Keratinocyte (primary cell): ENCODE measurements around the gene LCE6A.

ENCODE experiments used
- CTCF ChIP-seq, 3 experiments: IDR thresholded peaks in 1 of 3; conservative IDR thresholded peaks in 1 of 3; optimal IDR thresholded peaks in 1 of 3; 2 replicates in 2 of 3; 3 replicates in 1 of 3; pipeline versions ENCODE3 to v1.5.1; 2011; ENCODE audit warnings: low read length in 3 of 3, mild to moderate bottlenecking in 3 of 3, moderate library complexity in 2 of 3, control low read depth in 1 of 3, inconsistent platforms in 1 of 3; ENCODE audit not compliant: insufficient read depth in 2 of 3; ENCODE audit errors: extremely low read depth in 1 of 3
- EZH2 ChIP-seq: IDR thresholded peaks from one replicate; pipeline ENCODE4 v1.6.1; 2012; ENCODE audit warnings: inconsistent platforms, mild to moderate bottlenecking, low read length, moderate library complexity

- TF ChIP-seq CTCF (optimal IDR thresholded peaks at IDR 0.05 in 1 of 3, IDR thresholded peaks at IDR 0.05 in 1 of 3, conservative IDR thresholded peaks at IDR 0.05 in 1 of 3; ENCODE audit: extremely low read depth in 1 of 3, insufficient read depth in 2 of 3, low read length in 3 of 3): no peak
- TF ChIP-seq EZH2: no peak
These were observed 45.5 kb downstream of the LCE6A start for GRCh38 chr1:152888126-152888525.
